Measurements from ENCODE around the gene TSSK6. TPM values are rescaled to one million over a fixed set of nuclear protein-coding genes. Genes with fewer than 3 reads are reported as not detected.

Gene TSSK6
- total RNA-seq, 1 donor from 2014 or later = 3.6 TPM

- intact Hi-C loops (cut with micrococcal nuclease) = loop anchor here (5.0 kb wide), 1 partner anchor 322 kb away; the partner anchor contains the start of gene ZNF253
Measured at GRCh38 chr19:19544954-19545591, 29.7 kb upstream of the TSSK6 start.

GRCh38 chr19:19544257-19544953, 29.1 kb upstream of the TSSK6 start:
- intact Hi-C loops (cut with micrococcal nuclease) = loop anchor here (5.0 kb wide), 1 partner anchor 323 kb away; the partner anchor contains the start of gene ZNF253

- intact Hi-C loops (cut with micrococcal nuclease) = loop anchor here (5.0 kb wide), 1 partner anchor 324 kb away; the partner anchor contains the start of gene ZNF253
Measured at GRCh38 chr19:19543640-19544039, 28.3 kb upstream of the TSSK6 start.

GRCh38 chr19:19543101-19543500, 27.8 kb upstream of the TSSK6 start:
- intact Hi-C loops (cut with micrococcal nuclease) = loop anchor here (5.0 kb wide), 1 partner anchor 324 kb away; the partner anchor contains the start of gene ZNF253

GRCh38 chr19:19542507-19542906, 27.2 kb upstream of the TSSK6 start:
- intact Hi-C loops (cut with micrococcal nuclease) = loop anchor here (5.0 kb wide), 1 partner anchor 325 kb away; the partner anchor contains the start of gene ZNF253

- intact Hi-C loops (cut with micrococcal nuclease) = loop anchor here (1.0 to 5.0 kb wide), 5 partner anchors 57 to 326 kb away; partner anchors contain the start of genes GMIP, PBX4 and ZNF253
Measured at GRCh38 chr19:19541616-19542015, 26.3 kb upstream of the TSSK6 start.

GRCh38 chr19:19540715-19541515, 25.6 kb upstream of the TSSK6 start:
- intact Hi-C loops (cut with micrococcal nuclease) = loop anchor here (1.0 to 5.0 kb wide), 5 partner anchors 58 to 326 kb away; partner anchors contain the start of genes GMIP, PBX4 and ZNF253

GRCh38 chr19:19540064-19540714, 24.8 kb upstream of the TSSK6 start:
- intact Hi-C loops (cut with micrococcal nuclease) = loop anchor here (2.0 to 5.0 kb wide), 4 partner anchors 59 to 327 kb away; partner anchors contain the start of genes GMIP and ZNF253

- intact Hi-C loops (cut with micrococcal nuclease) = loop anchor here (2.0 to 5.0 kb wide), 4 partner anchors 59 to 328 kb away; partner anchors contain the start of genes GMIP and ZNF253
Measured at GRCh38 chr19:19539698-19540063, 24.3 kb upstream of the TSSK6 start.

- intact Hi-C loops (cut with micrococcal nuclease) = no loop called here
Measured at GRCh38 chr19:19538785-19539166, 23.4 kb upstream of the TSSK6 start.

GRCh38 chr19:19538061-19538784, 22.9 kb upstream of the TSSK6 start, which contains the start of gene CILP2:
Gene CILP2 (plus strand): TSS chr19:19538265. CDS start chr19:19538350, 85 bp downstream.
- intact Hi-C loops (cut with micrococcal nuclease) = no loop called here

GRCh38 chr19:19537075-19538048, 22.0 kb upstream of the TSSK6 start:
- intact Hi-C loops (cut with micrococcal nuclease) = no loop called here

- intact Hi-C loops (cut with micrococcal nuclease) = no loop called here
Measured at GRCh38 chr19:19535311-19536191, 20.2 kb upstream of the TSSK6 start.

- intact Hi-C loops (cut with micrococcal nuclease) = loop anchor here (5.0 kb wide), 1 partner anchor 128 kb away; the partner anchor contains the start of gene ATP13A1
Measured at GRCh38 chr19:19534556-19535265, 19.4 kb upstream of the TSSK6 start.

GRCh38 chr19:19533841-19534240, 18.5 kb upstream of the TSSK6 start:
- intact Hi-C loops (cut with micrococcal nuclease) = loop anchor here (2.0 to 5.0 kb wide), 2 partner anchors 128 to 243 kb away; partner anchors contain the start of gene ATP13A1

GRCh38 chr19:19532806-19533701, 17.7 kb upstream of the TSSK6 start:
- intact Hi-C loops (cut with micrococcal nuclease) = loop anchor here (1.0 to 5.0 kb wide), 4 partner anchors 110 to 426 kb away; partner anchors contain the start of genes ATP13A1 and GMIP
